Stimulated activated naive CD8-positive, alpha-beta T cell treated with anti-CD3 and anti-CD28 coated beads, Interleukin-15, Interleukin-2, amounts not matched to agents 100 ng/mL and 50 ng/mL, for 24 hours (primary cell): ENCODE results near the gene MCCD1.

Experiments used
- H3K27ac Mint-ChIP-seq: one replicate; pipeline ENCODE4 v1.8.0; 2021; ENCODE audit warnings: mild to moderate bottlenecking, mixed read lengths
- H3K27me3 Mint-ChIP-seq: one replicate; pipeline ENCODE4 v1.8.0; 2021; ENCODE audit warnings: mixed read lengths
- H3K36me3 Mint-ChIP-seq: one replicate; pipeline ENCODE4 v1.8.0; 2021; ENCODE audit warnings: low read depth, mixed read lengths
- H3K4me1 Mint-ChIP-seq: one replicate; pipeline ENCODE4 v1.8.0; 2021; ENCODE audit warnings: low read depth, mixed read lengths
- H3K4me3 Mint-ChIP-seq: one replicate; pipeline ENCODE4 v1.8.0; 2021; ENCODE audit warnings: mild to moderate bottlenecking, mixed read lengths
- H3K9me3 Mint-ChIP-seq: one replicate; pipeline ENCODE4 v1.8.0; 2021; ENCODE audit warnings: mixed read lengths

The MCCD1 gene

GRCh38 chr6:31567531-31568370 lies 39.0 kb downstream of the MCCD1 start:
- Mint-ChIP-seq H3K27ac (peak overlapping the region; percentile 84), H3K27me3 (no peaks in the 10 kb centered on the region), H3K36me3 (peaks cover 25% of the 10 kb centered on the region), H3K4me1 (peaks cover 93% of the 10 kb centered on the region), H3K4me3 (peak overlapping the region; percentile 70), H3K9me3 (no peaks in the 10 kb centered on the region)

- Mint-ChIP-seq H3K36me3 (peaks cover 26% of the 10 kb centered on the region), H3K4me1 (peaks cover 93% of the 10 kb centered on the region), H3K27me3 (no peaks in the 10 kb centered on the region), H3K4me3 (peak overlapping the region; percentile 70), H3K27ac (peak overlapping the region; percentile 84), H3K9me3 (no peaks in the 10 kb centered on the region)
Measured at GRCh38 chr6:31568537-31568961, 39.8 kb downstream of the MCCD1 start.

GRCh38 chr6:31569861-31570536 lies 41.2 kb downstream of the MCCD1 start:
- H3K4me1 Mint-ChIP-seq = peaks cover 96% of the 10 kb centered on the region
- H3K9me3 Mint-ChIP-seq = no peaks in the 10 kb centered on the region
- no peaks in the 10 kb centered on the region for H3K27me3 Mint-ChIP-seq
- H3K27ac Mint-ChIP-seq = peak overlapping the region; percentile 56
- peak overlapping the region; percentile 56 for H3K4me3 Mint-ChIP-seq
- H3K36me3 Mint-ChIP-seq = peaks cover 25% of the 10 kb centered on the region

- H3K9me3 Mint-ChIP-seq = no peaks in the 10 kb centered on the region
- peak within 1 kb of the TSS; percentile 98 for H3K4me3 Mint-ChIP-seq
- H3K4me1 Mint-ChIP-seq = peaks cover 100% of the 10 kb centered on the region
- H3K36me3 Mint-ChIP-seq = peaks cover 39% of the 10 kb centered on the region
- H3K27me3 Mint-ChIP-seq = no peaks in the 10 kb centered on the region
- peak within 1 kb of the TSS; percentile 100 for H3K27ac Mint-ChIP-seq
Measured at GRCh38 chr6:31572041-31572911, 43.5 kb downstream of the MCCD1 start, which contains the start of gene LTA. TSS of gene LTA (plus strand) at chr6:31572289. CDS start at chr6:31572743, 454 bp downstream.

- H3K4me3 Mint-ChIP-seq = peak overlapping the region; percentile 98
- H3K27me3 Mint-ChIP-seq = no peaks in the 10 kb centered on the region
- peaks cover 49% of the 10 kb centered on the region for H3K36me3 Mint-ChIP-seq
- H3K27ac Mint-ChIP-seq = peak overlapping the region; percentile 100
- no peaks in the 10 kb centered on the region for H3K9me3 Mint-ChIP-seq
- peaks cover 97% of the 10 kb centered on the region for H3K4me1 Mint-ChIP-seq
Measured at GRCh38 chr6:31573239-31574105, 44.7 kb downstream of the MCCD1 start.

GRCh38 chr6:31574106-31575061 lies 45.6 kb downstream of the MCCD1 start:
- peak overlapping the region; percentile 98 for H3K4me3 Mint-ChIP-seq
- peaks cover 97% of the 10 kb centered on the region for H3K4me1 Mint-ChIP-seq
- no peaks in the 10 kb centered on the region for H3K27me3 Mint-ChIP-seq
- no peaks in the 10 kb centered on the region for H3K9me3 Mint-ChIP-seq
- peak overlapping the region; percentile 100 for H3K27ac Mint-ChIP-seq
- peaks cover 54% of the 10 kb centered on the region for H3K36me3 Mint-ChIP-seq

GRCh38 chr6:31575335-31575901 lies 46.7 kb downstream of the MCCD1 start, which contains the start of gene TNF:
TSS of gene TNF (plus strand) at chr6:31575565. CDS start at chr6:31575742, 177 bp downstream.
- Mint-ChIP-seq H3K9me3 (no peaks in the 10 kb centered on the region), H3K27ac (peak within 1 kb of the TSS; percentile 100), H3K27me3 (no peaks in the 10 kb centered on the region), H3K4me1 (peaks cover 97% of the 10 kb centered on the region), H3K4me3 (peak within 1 kb of the TSS; percentile 98), H3K36me3 (peaks cover 56% of the 10 kb centered on the region)

- peaks cover 92% of the 10 kb centered on the region for H3K4me1 Mint-ChIP-seq
- no peaks in the 10 kb centered on the region for H3K27me3 Mint-ChIP-seq
- no peaks in the 10 kb centered on the region for H3K9me3 Mint-ChIP-seq
- H3K27ac Mint-ChIP-seq = peak overlapping the region; percentile 100
- H3K36me3 Mint-ChIP-seq = peaks cover 61% of the 10 kb centered on the region
- peak overlapping the region; percentile 98 for H3K4me3 Mint-ChIP-seq
Measured at GRCh38 chr6:31575952-31576685, 47.4 kb downstream of the MCCD1 start.

- H3K27ac Mint-ChIP-seq = peak overlapping the region; percentile 100
- peaks cover 88% of the 10 kb centered on the region for H3K4me1 Mint-ChIP-seq
- peak overlapping the region; percentile 98 for H3K4me3 Mint-ChIP-seq
- no peaks in the 10 kb centered on the region for H3K27me3 Mint-ChIP-seq
- no peaks in the 10 kb centered on the region for H3K9me3 Mint-ChIP-seq
- peaks cover 64% of the 10 kb centered on the region for H3K36me3 Mint-ChIP-seq
Measured at GRCh38 chr6:31576897-31577578, 48.3 kb downstream of the MCCD1 start.

GRCh38 chr6:31577579-31577966 lies 48.8 kb downstream of the MCCD1 start:
- Mint-ChIP-seq H3K4me3 (peak overlapping the region; percentile 98), H3K36me3 (peaks cover 60% of the 10 kb centered on the region), H3K27ac (peak overlapping the region; percentile 100), H3K27me3 (no peaks in the 10 kb centered on the region), H3K4me1 (peaks cover 88% of the 10 kb centered on the region), H3K9me3 (no peaks in the 10 kb centered on the region)

- no peaks in the 10 kb centered on the region for H3K9me3 Mint-ChIP-seq
- peak overlapping the region; percentile 97 for H3K27ac Mint-ChIP-seq
- peaks cover 86% of the 10 kb centered on the region for H3K4me1 Mint-ChIP-seq
- H3K4me3 Mint-ChIP-seq = peak overlapping the region; percentile 98
- no peaks in the 10 kb centered on the region for H3K27me3 Mint-ChIP-seq
- H3K36me3 Mint-ChIP-seq = peaks cover 54% of the 10 kb centered on the region
Measured at GRCh38 chr6:31578184-31579118, 49.7 kb downstream of the MCCD1 start.
